Hepatocyte (in vitro differentiated cells): ENCODE measurements around the gene CNMD. TPM values are rescaled to one million over a fixed set of nuclear protein-coding genes. Genes with fewer than 3 reads are reported as not detected.
"Not testable (repeated sequence)": the region's sequence is repeated elsewhere in the genome, so short reads cannot be mapped to it uniquely, and the experiment has no call there.

ENCODE experiments used
- DNase-seq: peaks from one replicate; pipeline ENCODE4 v3.0.0-alpha.2; 2016; ENCODE audit warnings: low spot score
- H2AFZ ChIP-seq: fragments of 200-600 bp; sonication (generic); 2 replicates; pipeline ENCODE4 v1.6.0; 2016; ENCODE audit warnings: antibody characterized with exemption, mild to moderate bottlenecking
- H3K27ac ChIP-seq: fragments of 200-600 bp; sonication (generic); 2 replicates; pipeline ENCODE4 v1.5.1; 2016; ENCODE audit warnings: mild to moderate bottlenecking
- H3K27me3 ChIP-seq: fragments of 200-600 bp; sonication (generic); 2 replicates; pipeline ENCODE4 v1.6.1; 2016
- H3K36me3 ChIP-seq: fragments of 200-600 bp; sonication (generic); replicated peaks from 2 replicates; pipeline ENCODE4 v1.5.1; 2016; ENCODE audit warnings: low read depth; ENCODE audit not compliant: insufficient read depth
- H3K4me1 ChIP-seq: fragments of 200-600 bp; sonication (generic); 2 replicates; pipeline ENCODE4 v1.5.1; 2016; ENCODE audit warnings: mild to moderate bottlenecking, moderate library complexity; ENCODE audit not compliant: insufficient read depth
- H3K4me2 ChIP-seq: fragments of 200-600 bp; sonication (generic); 2 replicates; pipeline ENCODE4 v1.6.0; 2016
- H3K4me3 ChIP-seq: fragments of 200-600 bp; sonication (generic); 2 replicates; pipeline ENCODE4 v1.5.1; 2016; ENCODE audit warnings: mild to moderate bottlenecking
- H3K79me2 ChIP-seq: fragments of 200-600 bp; sonication (generic); 2 replicates; pipeline ENCODE4 v1.6.0; 2017; ENCODE audit warnings: mild to moderate bottlenecking
- H3K9me2 ChIP-seq: fragments of 200-600 bp; sonication (generic); replicated peaks from 2 replicates; pipeline ENCODE4 v1.6.0; 2017; ENCODE audit warnings: mild to moderate bottlenecking; ENCODE audit not compliant: insufficient read depth
- H3K9me3 ChIP-seq: fragments of 200-600 bp; sonication (generic); 2 replicates; pipeline ENCODE4 v1.5.1; 2016; ENCODE audit warnings: low read depth, mild to moderate bottlenecking
- H4K20me1 ChIP-seq: fragments of 200-600 bp; sonication (generic); 2 replicates; pipeline ENCODE4 v1.6.0; 2016; ENCODE audit warnings: mild to moderate bottlenecking; ENCODE audit not compliant: insufficient read depth, poor library complexity, severe bottlenecking
- CTCF ChIP-seq: fragments of 200-600 bp; sonication (generic); IDR thresholded peaks from 2 replicates; pipeline ENCODE4 v1.5.1; 2016; ENCODE audit warnings: antibody characterized with exemption, mild to moderate bottlenecking; ENCODE audit not compliant: poor library complexity
- EZH2 ChIP-seq: fragments of 200-600 bp; sonication (generic); IDR thresholded peaks from 2 replicates; pipeline ENCODE4 v1.6.1; 2016; ENCODE audit warnings: antibody characterized with exemption, mild to moderate bottlenecking, borderline replicate concordance
- EZH2phosphoT487 ChIP-seq: fragments of 200-600 bp; sonication (generic); IDR thresholded peaks from one replicate; pipeline ENCODE4 v1.6.1; 2018; ENCODE audit warnings: antibody characterized with exemption, mild to moderate bottlenecking, low read depth, moderate library complexity; ENCODE audit not compliant: unreplicated experiment, severe bottlenecking
- WGBS: methylation state at CpG from one replicate; pipeline ENCODE4 v1.1.6; 2016; ENCODE audit warnings: low lambda C conversion rate; ENCODE audit errors: missing lambda C conversion rate; 5-methylcytosine and 5-hydroxymethylcytosine counted together
- polyA plus RNA-seq: library from polyadenylated mRNA; unstranded; fragments of >200 nt; fragmentation: Nextera tagmentation; extraction: Ambion mirVana; gene quantifications from 2 replicates; pipeline ENCODE4 v1.2.1, GENCODE V29; 2016
- total RNA-seq: library from RNA; depleted of rRNA; stranded (reverse); fragments of >200 nt; gene quantifications from 2 replicates; pipeline ENCODE4 v1.2.3, GENCODE V29; 2014

The CNMD gene
- total and polyA plus RNA-seq, 2 experiments from 2014 or later: 0.47 TPM; not detected in 1

- Histone ChIP-seq H3K27me3 (no peaks in the 10 kb centered on the region), H3K4me1 (no peaks in the 10 kb centered on the region), H3K9me3 (no peaks in the 10 kb centered on the region), H3K27ac (no peak overlapping the region), H3K4me2 (no peak overlapping the region), H3K79me2 (no peaks in the 10 kb centered on the region), H3K4me3 (no peak overlapping the region), H4K20me1 (no peaks in the 10 kb centered on the region), H3K36me3 (no peaks in the 10 kb centered on the region), H3K9me2 (no peaks in the 10 kb centered on the region), H2AFZ (no peak overlapping the region)
- DNase-seq: no peak
- TF ChIP-seq EZH2phosphoT487: no peak
- no peak for TF ChIP-seq CTCF
- TF ChIP-seq EZH2: no peak
- WGBS: 76% methylated on average over 4 of the region's 4 CpGs
These were observed 16.4 kb downstream of the CNMD start for GRCh38 chr13:52723181-52723580.

DNA sequence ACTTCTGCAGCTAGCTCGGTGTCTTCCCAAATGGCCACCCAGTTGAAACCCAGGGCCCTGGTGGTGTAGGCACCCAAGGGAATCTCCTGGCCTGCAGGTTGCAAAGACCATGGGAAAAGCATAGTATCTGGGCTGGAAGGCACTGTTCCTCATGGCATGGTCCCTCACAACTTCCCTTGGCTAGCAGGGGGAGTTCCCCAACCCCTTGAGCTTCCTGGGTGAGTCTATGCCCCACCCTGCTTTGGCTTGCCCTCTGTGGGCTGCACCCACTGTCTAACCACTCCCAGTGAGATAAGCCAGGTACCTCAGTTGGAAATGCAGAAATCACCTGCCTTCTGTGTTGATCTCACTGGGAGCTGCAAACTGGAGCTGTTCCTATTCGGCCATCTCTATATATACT lies 18.3 kb downstream of the CNMD start:
- not testable (repeated sequence) for H3K9me3 ChIP-seq, H3K4me3 ChIP-seq, H2AFZ ChIP-seq, H3K9me2 ChIP-seq, H3K4me2 ChIP-seq, H3K27me3 ChIP-seq, H3K4me1 ChIP-seq, H3K27ac ChIP-seq, H4K20me1 ChIP-seq, DNase-seq, H3K36me3 ChIP-seq, H3K79me2 ChIP-seq
- 97% methylated on average over 2 of the region's 2 CpGs for WGBS

DNA sequence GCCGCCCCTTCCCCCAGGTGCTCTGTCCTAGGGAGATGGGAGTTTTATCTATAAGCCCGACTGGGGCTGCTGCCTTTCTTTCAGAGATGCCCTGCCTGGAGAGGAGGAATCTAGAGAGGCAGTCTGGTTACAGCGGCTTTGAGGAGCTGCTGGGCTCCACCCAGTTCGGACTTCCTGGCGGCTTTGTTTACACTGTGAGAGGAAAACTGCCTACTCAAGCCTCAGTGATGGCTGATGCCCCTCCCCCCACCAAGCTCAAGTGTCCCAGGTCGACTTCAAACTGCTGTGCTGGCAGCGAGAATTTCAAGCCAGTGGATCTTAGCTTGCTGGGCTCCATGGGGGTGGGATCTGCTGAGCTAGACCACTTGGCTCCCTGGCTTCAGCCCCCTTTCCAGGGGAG lies 18.7 kb downstream of the CNMD start:
- H3K4me2 ChIP-seq, H3K4me3 ChIP-seq, H2AFZ ChIP-seq, H3K27ac ChIP-seq, H3K9me2 ChIP-seq, H3K4me1 ChIP-seq, H3K9me3 ChIP-seq, H3K27me3 ChIP-seq, H4K20me1 ChIP-seq, H3K36me3 ChIP-seq, H3K79me2 ChIP-seq: not testable (repeated sequence)
- WGBS: 55% methylated on average over 7 of the region's 7 CpGs
- peak; percentile 39 for DNase-seq

DNA sequence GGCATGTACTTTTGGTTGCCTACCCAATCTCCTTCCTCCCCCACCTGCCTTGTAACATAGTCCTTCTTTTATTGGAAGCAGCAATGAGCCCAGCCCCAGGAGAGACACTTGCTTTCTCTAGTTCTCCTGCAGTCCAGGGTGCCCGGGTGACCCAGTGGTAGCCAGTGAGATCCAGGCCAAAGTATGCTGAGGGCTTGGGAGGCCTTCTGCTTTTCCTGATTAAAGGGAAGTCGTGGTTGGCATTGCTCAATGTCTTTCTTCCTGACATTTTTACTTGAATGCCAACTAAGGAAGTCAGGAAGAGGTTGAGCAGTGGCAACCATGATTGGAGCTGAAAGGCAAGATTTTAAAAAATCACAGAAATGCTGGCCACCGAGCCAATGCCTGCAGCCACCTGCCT lies 25.7 kb downstream of the CNMD start:
- Histone ChIP-seq H3K9me2 (no peaks in the 10 kb centered on the region), H3K27ac (no peak overlapping the region), H2AFZ (no peak overlapping the region), H3K9me3 (no peaks in the 10 kb centered on the region), H3K4me3 (no peak overlapping the region), H3K27me3 (no peaks in the 10 kb centered on the region), H3K4me2 (no peak overlapping the region), H3K36me3 (no peaks in the 10 kb centered on the region), H4K20me1 (no peaks in the 10 kb centered on the region), H3K4me1 (no peaks in the 10 kb centered on the region), H3K79me2 (no peaks in the 10 kb centered on the region)
- TF ChIP-seq CTCF (no peak), EZH2 (no peak), EZH2phosphoT487 (no peak)
- no peak for DNase-seq
- WGBS: 87% methylated on average over 3 of the region's 3 CpGs

GRCh38 chr13:52712385-52712784 lies 27.2 kb downstream of the CNMD start:
- Histone ChIP-seq H3K27me3 (no peaks in the 10 kb centered on the region), H3K4me2 (no peak overlapping the region), H3K36me3 (no peaks in the 10 kb centered on the region), H3K4me1 (no peaks in the 10 kb centered on the region), H3K9me3 (no peaks in the 10 kb centered on the region), H3K79me2 (no peaks in the 10 kb centered on the region), H3K9me2 (no peaks in the 10 kb centered on the region), H2AFZ (no peak overlapping the region), H4K20me1 (no peaks in the 10 kb centered on the region), H3K4me3 (no peak overlapping the region), H3K27ac (no peak overlapping the region)
- no peak for DNase-seq
- TF ChIP-seq EZH2 (no peak), CTCF (no peak), EZH2phosphoT487 (no peak)
- WGBS: 56% methylated on average over 3 of the region's 3 CpGs
